ENCODE results near the gene AHDC1. TPM values are rescaled to one million over a fixed set of nuclear protein-coding genes. Genes with fewer than 3 reads are reported as not detected.

The AHDC1 gene
- total and polyA plus RNA-seq, 9 of the 15 experiments (the other 6 are each of a cell fraction or from before 2014, with no cell fraction given): 0.21 to 36.4 (median 4.7) TPM

GRCh38 chr1:27614625-27615344, 10.8 kb upstream of the AHDC1 start:
- Histone ChIP-seq H3K9me1 (ENCODE audit: control insufficient read depth, insufficient read depth, low read length) (no peaks in the 10 kb centered on the region), H2AFZ (ENCODE audit: low read depth, low read length) (peak overlapping the region; percentile 93), H3K79me2 (ENCODE audit: control insufficient read depth, insufficient read depth, low read length) (no peaks in the 10 kb centered on the region), H3K4me3 (peak overlapping the region; percentile 24; the same call in 1 of the 2 replicates), H3K27me3 (ENCODE audit: control insufficient read depth in 2 of 2, insufficient read depth in 2 of 2, low read length in 2 of 2) (peaks cover 9 to 29% of the 10 kb centered on the region in 2 experiments; a peak in 3 of 5 replicates), H3K4me2 (ENCODE audit: insufficient read depth, low read length) (peak overlapping the region; percentile 71), H3K4me1 (replicated peaks in 1 of 2; ENCODE audit: control insufficient read depth in 2 of 2, insufficient read depth in 2 of 2, low read length in 2 of 2) (peaks cover 13 to 23% of the 10 kb centered on the region in 2 experiments; a peak in 4 of 5 replicates), H3K9ac (ENCODE audit: insufficient read depth in 1 of 2, low read depth in 2 of 2, low read length in 2 of 2) (peak overlapping the region in 1 of 2 experiments; percentile 84; a peak in 2 of 4 replicates), H3K36me3 (ENCODE audit: control insufficient read depth, insufficient read depth, low read length) (no peaks in the 10 kb centered on the region), H3K27ac (ENCODE audit: extremely low read depth, low read depth, low read length) (no peak overlapping the region), H3K9me3 (replicated peaks; ENCODE audit: control insufficient read depth, insufficient read depth, low read depth, low read length) (no peaks in the 10 kb centered on the region), H4K20me1 (replicated peaks; ENCODE audit: control insufficient read depth, insufficient read depth, low read length) (0 out of 2 replicates have a peak, but pooled peaks cover 3% of the 10 kb centered on the region)
- ChIA-PET POLR2A (interaction anchor here (0.7 to 1.4 kb wide), 5 partner anchors 8 to 595 kb away, joined by 3 to 7 read pairs (median 4); no protein-coding TSS in a partner anchor), CTCF (ENCODE audit: low intra/inter-chr PET ratio) (interaction anchor here (0.9 kb wide), 1 partner anchor 45 kb away, joined by 3 read pairs; no protein-coding TSS in a partner anchor)
- no peak for FAIRE-seq
- BruUV-seq (replicated peaks): no TSS peak
- in situ Hi-C loops (cut with MboI): loop anchor here (5.0 to 25.0 kb wide), 2 partner anchors 48 to 502 kb away; no protein-coding TSS in a partner anchor
- 7% methylated on average over 22 of the region's 26 CpGs for WGBS (ENCODE audit: insufficient coverage, low coverage, missing lambda C conversion rate)
- intact Hi-C loops (cut with micrococcal nuclease): no loop called here
- peak; percentile 80 for ATAC-seq
- peak; percentile 50 to 91 (median 86) for DNase-seq (ENCODE audit: extremely low read depth in 1 of 4, low spot score in 3 of 4)
- TF ChIP-seq HDAC2 (IDR thresholded peaks at IDR 0.05): 0 out of 2 replicates have a peak, but pooled peaks have one; percentile 35
- no peak for TF ChIP-seq EWSR1 (IDR thresholded peaks at IDR 0.05; ENCODE audit: borderline replicate concordance, low read depth, partially characterized antibody)
- no peak for TF ChIP-seq CBX3 (IDR thresholded peaks at IDR 0.05; ENCODE audit: borderline replicate concordance in 1 of 2, low read length in 2 of 2)
- TF ChIP-seq KDM2B (CRISPR knock-in tag; IDR thresholded peaks at IDR 0.05): no peak
- TF ChIP-seq, protein P1, sequence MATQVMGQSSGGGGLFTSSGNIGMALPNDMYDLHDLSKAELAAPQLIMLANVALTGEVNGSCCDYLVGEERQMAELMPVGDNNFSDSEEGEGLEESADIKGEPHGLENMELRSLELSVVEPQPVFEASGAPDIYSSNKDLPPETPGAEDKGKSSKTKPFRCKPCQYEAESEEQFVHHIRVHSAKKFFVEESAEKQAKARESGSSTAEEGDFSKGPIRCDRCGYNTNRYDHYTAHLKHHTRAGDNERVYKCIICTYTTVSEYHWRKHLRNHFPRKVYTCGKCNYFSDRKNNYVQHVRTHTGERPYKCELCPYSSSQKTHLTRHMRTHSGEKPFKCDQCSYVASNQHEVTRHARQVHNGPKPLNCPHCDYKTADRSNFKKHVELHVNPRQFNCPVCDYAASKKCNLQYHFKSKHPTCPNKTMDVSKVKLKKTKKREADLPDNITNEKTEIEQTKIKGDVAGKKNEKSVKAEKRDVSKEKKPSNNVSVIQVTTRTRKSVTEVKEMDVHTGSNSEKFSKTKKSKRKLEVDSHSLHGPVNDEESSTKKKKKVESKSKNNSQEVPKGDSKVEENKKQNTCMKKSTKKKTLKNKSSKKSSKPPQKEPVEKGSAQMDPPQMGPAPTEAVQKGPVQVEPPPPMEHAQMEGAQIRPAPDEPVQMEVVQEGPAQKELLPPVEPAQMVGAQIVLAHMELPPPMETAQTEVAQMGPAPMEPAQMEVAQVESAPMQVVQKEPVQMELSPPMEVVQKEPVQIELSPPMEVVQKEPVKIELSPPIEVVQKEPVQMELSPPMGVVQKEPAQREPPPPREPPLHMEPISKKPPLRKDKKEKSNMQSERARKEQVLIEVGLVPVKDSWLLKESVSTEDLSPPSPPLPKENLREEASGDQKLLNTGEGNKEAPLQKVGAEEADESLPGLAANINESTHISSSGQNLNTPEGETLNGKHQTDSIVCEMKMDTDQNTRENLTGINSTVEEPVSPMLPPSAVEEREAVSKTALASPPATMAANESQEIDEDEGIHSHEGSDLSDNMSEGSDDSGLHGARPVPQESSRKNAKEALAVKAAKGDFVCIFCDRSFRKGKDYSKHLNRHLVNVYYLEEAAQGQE (IDR thresholded peaks at IDR 0.05; ENCODE audit: borderline replicate concordance): no peak
- TF ChIP-seq, protein P1 (CRISPR knock-in tag; IDR thresholded peaks at IDR 0.05; ENCODE audit: low read depth): no peak
- TF ChIP-seq ZC3H11A (IDR thresholded peaks at IDR 0.05; ENCODE audit: low read depth, low read length): no peak
- TF ChIP-seq HEY1 (CRISPR knock-in tag; IDR thresholded peaks at IDR 0.05; ENCODE audit: borderline replicate concordance): no peak
- TF ChIP-seq NFIC (IDR thresholded peaks at IDR 0.05): peak; percentile 71
- TF ChIP-seq CAMTA2 (CRISPR knock-in tag; conservative IDR thresholded peaks at IDR 0.05): no peak
- no peak for TF ChIP-seq BHLHE40 (IDR thresholded peaks at IDR 0.05; ENCODE audit: low read length)
- no peak for TF ChIP-seq NFYB (IDR thresholded peaks at IDR 0.05; ENCODE audit: extremely low read depth, insufficient read length)
- no peak for TF ChIP-seq MYBL2 (IDR thresholded peaks at IDR 0.05; ENCODE audit: low read depth)
- TF ChIP-seq MYBL2 (CRISPR knock-in tag; IDR thresholded peaks at IDR 0.05; ENCODE audit: borderline replicate concordance): no peak
- peak; percentile 75 for TF ChIP-seq RBM25 (IDR thresholded peaks at IDR 0.05; ENCODE audit: low read depth, low read length, severe bottlenecking)

Measured in K562 (cell line).